GM12878 (cell line): ENCODE measurements around the gene GAS6. TPM values are rescaled to one million over a fixed set of nuclear protein-coding genes. Genes with fewer than 3 reads are reported as not detected.

Experiments used
- ATAC-seq: fragments of 200-7000 bp; cut with Tn5 transposase; 3 replicates; pipeline ENCODE4 v1.9.1; 2020; ENCODE audit warnings: mild to moderate bottlenecking, moderate library complexity
- BruUV-seq: library from RNA; stranded (reverse); fragments of 400-500 nt; replicated peaks from 2 replicates; lab custom pipeline; 2021; lab: Mats Ljungman, UMichigan
- CTCF ChIA-PET: fragments of 300-600 bp; sonication (Branson Sonifier 250); formaldehyde crosslinking; extraction: SDS; loops from one replicate; lab custom pipeline; 2021; ENCODE audit warnings: inconsistent platforms; lab: Yijun Ruan, JAX
- POLR2A ChIA-PET: fragments of 350-600 bp; formaldehyde crosslinking; extraction: SDS; loops from one replicate; lab custom pipeline; 2021; ENCODE audit warnings: inconsistent platforms; lab: Charles Lee
- RAD21 ChIA-PET: fragments of 300-600 bp; sonication (Branson Sonifier 250); formaldehyde crosslinking; loops from one replicate; lab custom pipeline; 2023; ENCODE audit warnings: antibody characterized with exemption; ENCODE audit not compliant: unreplicated experiment; lab: Charles Lee
- SMC1A ChIA-PET: fragments of 300-600 bp; sonication (Branson Sonifier 250); formaldehyde crosslinking; loops from one replicate; lab custom pipeline; 2023; ENCODE audit not compliant: unreplicated experiment, uncharacterized antibody; lab: Charles Lee
- DNase-seq: peaks from one replicate; pipeline ENCODE4 v3.0.0-alpha.2; 2011; ENCODE audit warnings: low read depth, low spot score
- FAIRE-seq: peaks from 3 replicates; lab custom pipeline; 2011; peaks lifted over from hg19 to GRCh38; lab: Jason Lieb, UNC
- H2AFZ ChIP-seq: 2 replicates; pipeline ENCODE4 v1.6.0; 2011; ENCODE audit warnings: low read depth, low read length, control low read depth; ENCODE audit not compliant: control insufficient read depth
- H3K27ac ChIP-seq: 2 replicates; pipeline ENCODE4 v1.5.1; 2011; ENCODE audit warnings: control low read depth; ENCODE audit not compliant: control insufficient read depth, insufficient read depth
- H3K27me3 ChIP-seq, 2 experiments: replicated peaks in 1 of 2; 2 replicates each; pipeline versions ENCODE4 v1.6.0 to v1.6.1; 2011; ENCODE audit warnings: low read length in 1 of 2; ENCODE audit not compliant: control insufficient read depth in 2 of 2, insufficient read depth in 2 of 2
- H3K36me3 ChIP-seq, 2 experiments: 2 replicates each; pipeline ENCODE4 v1.5.1; 2011; ENCODE audit warnings: low read length in 1 of 2; ENCODE audit not compliant: control insufficient read depth in 2 of 2, insufficient read depth in 2 of 2
- H3K4me1 ChIP-seq: 2 replicates; pipeline ENCODE4 v1.6.1; 2011; ENCODE audit warnings: mild to moderate bottlenecking, low read length, moderate library complexity, mixed read lengths; ENCODE audit not compliant: control insufficient read depth, insufficient read depth
- H3K4me2 ChIP-seq: 2 replicates; pipeline ENCODE4 v1.6.0; 2011; ENCODE audit warnings: control low read depth; ENCODE audit not compliant: control insufficient read depth, insufficient read depth
- H3K4me3 ChIP-seq: fragments of 200-600 bp; sonication (generic); 2 replicates; pipeline ENCODE4 v1.5.1; 2016
- H3K79me2 ChIP-seq: 2 replicates; pipeline ENCODE4 v1.6.0; 2011; ENCODE audit warnings: low read length; ENCODE audit not compliant: control insufficient read depth, insufficient read depth
- H3K9ac ChIP-seq: 2 replicates; pipeline ENCODE4 v1.8.0; 2011; ENCODE audit warnings: low read length, control low read depth, mixed read lengths; ENCODE audit not compliant: control insufficient read depth, insufficient read depth
- H3K9me3 ChIP-seq: replicated peaks from 3 replicates; pipeline ENCODE4 v1.5.1; 2011; ENCODE audit warnings: mild to moderate bottlenecking, low read length; ENCODE audit not compliant: control insufficient read depth, insufficient read depth
- H4K20me1 ChIP-seq: 2 replicates; pipeline ENCODE4 v1.6.0; 2011; ENCODE audit not compliant: control insufficient read depth, insufficient read depth
- BCL3 ChIP-seq: IDR thresholded peaks from 2 replicates; pipeline ENCODE4 v1.6.1; 2011; ENCODE audit warnings: borderline replicate concordance, low read depth, mild to moderate bottlenecking, moderate library complexity, low read length; ENCODE audit not compliant: insufficient read depth, poor library complexity, severe bottlenecking
- BMI1 ChIP-seq: fragments of 450-650 bp; IDR thresholded peaks from 2 replicates; pipeline ENCODE4 v1.6.1; 2016; ENCODE audit warnings: mild to moderate bottlenecking, moderate library complexity, borderline replicate concordance
- EZH2 ChIP-seq: IDR thresholded peaks from 2 replicates; pipeline ENCODE4 v1.6.1; 2012; ENCODE audit warnings: low read depth, mild to moderate bottlenecking, control low read depth, inconsistent platforms, low read length, borderline replicate concordance; ENCODE audit not compliant: control insufficient read depth
- KAT2A ChIP-seq: conservative IDR thresholded peaks from 2 replicates; pipeline ENCODE4 v1.6.1; 2011; ENCODE audit warnings: low read depth, low read length; ENCODE audit not compliant: control insufficient read depth
- STAT3 ChIP-seq: IDR thresholded peaks from 2 replicates; pipeline ENCODE4 v1.6.1; 2011; ENCODE audit warnings: low read depth, low read length, improper control_type of control experiment
- TCF3 ChIP-seq: IDR thresholded peaks from 2 replicates; pipeline ENCODE4 v1.6.1; 2012; ENCODE audit warnings: low read depth, mild to moderate bottlenecking, low read length, borderline replicate concordance; ENCODE audit not compliant: insufficient read depth
- WGBS: methylation state at CpG from one replicate; pipeline ENCODE4 v1.1.6; 2016; ENCODE audit warnings: low lambda C conversion rate; ENCODE audit not compliant: insufficient replicate concordance, insufficient coverage; ENCODE audit errors: missing lambda C conversion rate; 5-methylcytosine and 5-hydroxymethylcytosine counted together
- in situ Hi-C: fragments of 300-500 bp; cut with MboI; formaldehyde crosslinking; loops from 9 replicates; pipeline ENCODE4 v1.14.3; 2018; ENCODE audit warnings: mixed read lengths
- intact Hi-C: fragments of 100-400 bp; cut with micrococcal nuclease; formaldehyde crosslinking; loops from one replicate; pipeline ENCODE4 v1.14.2; 2022; ENCODE audit not compliant: unreplicated experiment
- polyA plus RNA-seq, 11 experiments: library from polyadenylated mRNA; depleted of rRNA in 4 of 11; unstranded in 6 of 11; stranded (reverse) in 5 of 11; fragments of >200 nt; fragmentation: Nextera tagmentation in 4 of 11; fragmentation: Illumina TruSeq in 1 of 11; extraction: Ambion mirVana in 4 of 11; extraction: Trizol in 1 of 11; gene quantifications; 1 replicate in 1 of 11; 2 replicates in 10 of 11; pipeline versions ENCODE4 v1.2.1 to v1.2.3, GENCODE V29; 2011 to 2016; ENCODE audit warnings: inconsistent platforms in 2 of 11, missing spikeins in 2 of 11, low read depth in 1 of 11
- total RNA-seq, 4 experiments: library from RNA; depleted of rRNA in 3 of 4; stranded (reverse); fragments of >200 nt in 3 of 4; fragmentation: Illumina TruSeq in 1 of 4; extraction: Trizol in 1 of 4; gene quantifications; 2 replicates each; pipeline versions ENCODE4 v1.2.1 to v1.2.3, GENCODE V29; 2013 to 2021
- TF ChIP-seq, protein P1 (sequence below): fragments of 450-650 bp; formaldehyde crosslinking; IDR thresholded peaks from 2 replicates; pipeline ENCODE4 v1.4.0; 2022; ENCODE audit warnings: mild to moderate bottlenecking, moderate library complexity
- TF ChIP-seq, protein P2 (sequence below): fragments of 450-650 bp; IDR thresholded peaks from 2 replicates; pipeline ENCODE4 v1.6.1; 2017; ENCODE audit warnings: mild to moderate bottlenecking, low read depth, inconsistent platforms; ENCODE audit not compliant: poor library complexity, severe bottlenecking

The GAS6 gene
- total and polyA plus RNA-seq, 10 of the 15 experiments (the other 5 are each of a cell fraction or from before 2014, with no cell fraction given), result 0.03 to 0.59 (median 0.10) TPM; not detected in 2

DNA sequence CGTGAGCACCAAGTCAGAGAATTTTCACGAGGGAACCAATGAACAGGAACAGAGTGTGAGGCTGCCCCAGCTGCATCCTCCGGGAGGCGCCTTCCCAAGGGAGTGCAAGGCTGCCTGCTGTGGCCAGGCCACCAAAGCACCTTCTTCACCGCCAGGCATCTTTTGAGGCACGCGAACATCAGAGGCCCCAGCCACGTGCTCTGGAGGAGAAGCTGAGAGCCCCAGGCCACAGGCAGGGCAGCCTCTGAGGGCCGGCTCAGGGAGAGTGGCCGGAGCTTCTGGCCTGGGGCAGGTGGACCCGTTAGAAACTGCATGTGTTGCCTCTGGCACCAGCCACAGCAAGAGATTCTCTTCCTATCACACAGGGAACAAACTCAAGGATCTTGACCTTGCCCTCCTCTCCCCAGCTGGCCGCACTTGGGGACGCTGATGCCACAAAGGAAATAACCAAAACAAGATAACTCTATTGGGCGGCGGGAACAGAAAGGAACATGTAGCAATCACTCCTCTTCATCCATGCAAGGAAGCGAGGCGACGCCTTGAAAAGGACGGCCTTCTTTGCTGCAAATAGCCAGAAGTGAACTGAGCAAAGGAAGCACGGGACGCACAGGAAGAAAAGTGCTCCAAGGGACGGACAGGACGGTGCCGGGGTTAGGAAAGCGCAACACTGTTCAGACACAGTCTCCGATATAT, 19.9 kb downstream of the GAS6 start:
- TF ChIP-seq KAT2A (no peak), STAT3 (no peak), BCL3 (no peak), BMI1 (no peak), EZH2 (no peak), TCF3 (no peak)
- TF ChIP-seq, protein P1, sequence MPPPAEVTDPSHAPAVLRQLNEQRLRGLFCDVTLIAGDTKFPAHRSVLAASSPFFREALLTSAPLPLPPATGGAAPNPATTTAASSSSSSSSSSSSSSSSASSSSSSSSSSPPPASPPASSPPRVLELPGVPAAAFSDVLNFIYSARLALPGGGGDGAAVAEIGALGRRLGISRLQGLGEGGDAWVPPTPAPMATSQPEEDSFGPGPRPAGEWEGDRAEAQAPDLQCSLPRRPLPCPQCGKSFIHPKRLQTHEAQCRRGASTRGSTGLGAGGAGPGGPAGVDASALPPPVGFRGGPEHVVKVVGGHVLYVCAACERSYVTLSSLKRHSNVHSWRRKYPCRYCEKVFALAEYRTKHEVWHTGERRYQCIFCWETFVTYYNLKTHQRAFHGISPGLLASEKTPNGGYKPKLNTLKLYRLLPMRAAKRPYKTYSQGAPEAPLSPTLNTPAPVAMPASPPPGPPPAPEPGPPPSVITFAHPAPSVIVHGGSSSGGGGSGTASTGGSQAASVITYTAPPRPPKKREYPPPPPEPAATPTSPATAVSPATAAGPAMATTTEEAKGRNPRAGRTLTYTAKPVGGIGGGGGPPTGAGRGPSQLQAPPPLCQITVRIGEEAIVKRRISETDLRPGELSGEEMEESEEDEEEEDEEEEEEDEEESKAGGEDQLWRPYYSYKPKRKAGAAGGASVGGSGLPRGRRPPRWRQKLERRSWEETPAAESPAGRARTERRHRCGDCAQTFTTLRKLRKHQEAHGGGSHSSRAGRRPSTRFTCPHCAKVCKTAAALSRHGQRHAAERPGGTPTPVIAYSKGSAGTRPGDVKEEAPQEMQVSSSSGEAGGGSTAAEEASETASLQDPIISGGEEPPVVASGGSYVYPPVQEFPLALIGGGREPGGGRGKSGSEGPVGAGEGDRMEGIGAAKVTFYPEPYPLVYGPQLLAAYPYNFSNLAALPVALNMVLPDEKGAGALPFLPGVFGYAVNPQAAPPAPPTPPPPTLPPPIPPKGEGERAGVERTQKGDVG (CRISPR knock-in tag), result no peak
- TF ChIP-seq, protein P2, sequence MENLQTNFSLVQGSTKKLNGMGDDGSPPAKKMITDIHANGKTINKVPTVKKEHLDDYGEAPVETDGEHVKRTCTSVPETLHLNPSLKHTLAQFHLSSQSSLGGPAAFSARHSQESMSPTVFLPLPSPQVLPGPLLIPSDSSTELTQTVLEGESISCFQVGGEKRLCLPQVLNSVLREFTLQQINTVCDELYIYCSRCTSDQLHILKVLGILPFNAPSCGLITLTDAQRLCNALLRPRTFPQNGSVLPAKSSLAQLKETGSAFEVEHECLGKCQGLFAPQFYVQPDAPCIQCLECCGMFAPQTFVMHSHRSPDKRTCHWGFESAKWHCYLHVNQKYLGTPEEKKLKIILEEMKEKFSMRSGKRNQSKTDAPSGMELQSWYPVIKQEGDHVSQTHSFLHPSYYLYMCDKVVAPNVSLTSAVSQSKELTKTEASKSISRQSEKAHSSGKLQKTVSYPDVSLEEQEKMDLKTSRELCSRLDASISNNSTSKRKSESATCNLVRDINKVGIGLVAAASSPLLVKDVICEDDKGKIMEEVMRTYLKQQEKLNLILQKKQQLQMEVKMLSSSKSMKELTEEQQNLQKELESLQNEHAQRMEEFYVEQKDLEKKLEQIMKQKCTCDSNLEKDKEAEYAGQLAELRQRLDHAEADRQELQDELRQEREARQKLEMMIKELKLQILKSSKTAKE, result no peak
- Histone ChIP-seq H3K4me3 (no peak overlapping the region), H3K36me3 (no peaks in the 10 kb centered on the region), H3K27me3 (no peaks in the 10 kb centered on the region), H2AFZ (no peak overlapping the region), H3K9ac (no peak overlapping the region), H3K9me3 (no peaks in the 10 kb centered on the region), H4K20me1 (no peaks in the 10 kb centered on the region), H3K27ac (no peak overlapping the region), H3K4me1 (no peaks in the 10 kb centered on the region), H3K79me2 (no peaks in the 10 kb centered on the region), H3K4me2 (no peak overlapping the region)
- intact Hi-C loops, result no loop called here
- ATAC-seq (no peak), FAIRE-seq (no peak), DNase-seq (no peak)
- CTCF ChIA-PET, result no interaction called here
- POLR2A ChIA-PET, result no interaction called here
- SMC1A ChIA-PET, result no interaction called here
- RAD21 ChIA-PET, result no interaction called here
- in situ Hi-C loops, result no loop called here
- WGBS, result 55% methylated on average over 26 of the region's 26 CpGs
- no TSS peak for BruUV-seq
